Measurements from ENCODE around the gene ZNF581.

The ZNF581 gene

GRCh38 chr19:55635334-55635717 is 8.1 kb upstream of the ZNF581 start:
- no peak for DNase-seq

- DNase-seq: peak; percentile 20
Measured at GRCh38 chr19:55635856-55636440, 7.5 kb upstream of the ZNF581 start.

DNA sequence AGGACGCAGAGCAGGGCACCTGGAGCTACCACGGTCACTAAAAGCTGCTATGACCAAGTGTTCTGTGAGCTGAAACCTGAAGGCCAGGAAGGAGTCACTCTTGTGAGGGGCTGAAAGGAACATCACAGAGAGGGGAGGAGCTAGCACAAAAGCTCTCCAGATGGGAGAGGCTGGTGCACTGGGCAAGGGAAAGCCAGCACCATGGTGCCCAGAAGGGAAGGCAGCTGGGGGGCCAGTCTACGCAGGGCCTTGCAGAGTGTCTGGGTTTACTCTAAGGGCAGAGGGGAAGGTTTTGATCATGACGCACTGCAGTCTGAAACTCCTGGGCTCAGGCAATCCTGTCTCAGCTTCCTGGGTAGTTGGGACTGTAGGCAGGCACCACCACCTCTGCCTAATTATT is 6.7 kb upstream of the ZNF581 start:
- DNase-seq: no peak

- no peak for DNase-seq
Measured at GRCh38 chr19:55637534-55637933, 5.9 kb upstream of the ZNF581 start.

DNA sequence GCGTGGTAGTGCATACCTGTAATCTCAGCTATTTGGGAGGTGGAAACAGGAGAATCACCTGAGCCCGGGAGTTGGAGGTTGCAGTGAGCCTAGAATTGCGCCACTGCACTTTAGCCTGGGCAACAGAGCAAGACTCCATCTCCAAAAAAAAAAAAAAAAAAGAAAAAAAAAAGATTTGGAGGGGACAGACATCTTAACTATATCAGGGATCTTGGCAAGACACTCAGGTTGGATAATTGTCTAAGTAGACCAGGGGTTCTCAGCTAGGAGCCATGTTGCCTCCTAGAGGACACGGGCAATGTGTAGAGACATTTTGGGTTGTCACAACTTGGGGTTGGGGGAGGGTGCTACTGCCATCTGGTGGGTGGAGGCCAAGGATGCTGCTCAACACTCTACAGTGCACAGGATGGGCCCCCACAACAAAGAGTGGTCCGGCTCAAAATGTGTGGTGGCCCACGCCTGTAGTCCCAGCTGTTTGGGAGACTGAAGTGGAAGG is 4.5 kb upstream of the ZNF581 start:
- DNase-seq: no peak

GRCh38 chr19:55640043-55640576 is 3.3 kb upstream of the ZNF581 start:
- peak; percentile 73 for DNase-seq

GRCh38 chr19:55640577-55641425 is 2.6 kb upstream of the ZNF581 start, which contains the start of gene ZNF580:
ZNF580 (plus strand) TSS chr19:55641002; CDS start chr19:55642509, 1,507 bp downstream.
- peak; percentile 91 for DNase-seq

GRCh38 chr19:55641426-55642152 is 1.9 kb upstream of the ZNF581 start:
- DNase-seq: no peak

- DNase-seq: no peak
Measured at GRCh38 chr19:55642153-55643002, 1.1 kb upstream of the ZNF581 start.

- DNase-seq: no peak
Measured at GRCh38 chr19:55643887-55644176, 383 bp downstream of the ZNF581 start.

DNA sequence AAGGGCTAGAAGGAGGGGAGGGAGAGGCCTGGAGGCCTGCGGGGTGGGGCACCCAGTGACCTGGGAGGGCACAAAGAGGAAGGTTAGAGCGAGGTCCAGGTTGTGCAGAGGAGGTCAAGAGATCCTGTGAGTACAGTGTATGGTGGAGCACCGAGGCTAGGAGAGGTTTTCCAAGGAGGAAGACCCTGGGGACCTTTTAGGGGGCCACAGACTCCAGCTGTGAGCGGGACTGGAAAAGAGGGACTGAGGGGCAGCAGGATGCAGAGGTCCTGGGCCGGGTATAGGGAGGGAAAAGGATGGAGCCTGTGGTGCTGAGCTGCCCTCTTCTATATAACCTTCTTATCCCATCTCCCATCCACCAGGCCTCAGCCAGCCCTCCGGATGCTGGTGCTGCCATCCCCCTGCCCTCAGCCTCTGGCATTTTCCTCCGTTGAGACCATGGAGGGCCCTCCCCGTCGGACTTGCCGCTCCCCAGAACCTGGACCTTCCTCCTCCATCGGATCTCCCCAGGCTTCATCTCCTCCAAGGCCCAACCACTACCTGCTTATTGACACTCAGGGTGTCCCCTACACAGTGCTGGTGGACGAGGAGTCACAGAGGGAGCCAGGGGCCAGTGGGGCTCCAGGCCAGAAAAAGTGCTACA is 863 bp downstream of the ZNF581 start:
- no peak for DNase-seq

GRCh38 chr19:55644842-55645511 is 1.5 kb downstream of the ZNF581 start:
- no peak for DNase-seq

DNA sequence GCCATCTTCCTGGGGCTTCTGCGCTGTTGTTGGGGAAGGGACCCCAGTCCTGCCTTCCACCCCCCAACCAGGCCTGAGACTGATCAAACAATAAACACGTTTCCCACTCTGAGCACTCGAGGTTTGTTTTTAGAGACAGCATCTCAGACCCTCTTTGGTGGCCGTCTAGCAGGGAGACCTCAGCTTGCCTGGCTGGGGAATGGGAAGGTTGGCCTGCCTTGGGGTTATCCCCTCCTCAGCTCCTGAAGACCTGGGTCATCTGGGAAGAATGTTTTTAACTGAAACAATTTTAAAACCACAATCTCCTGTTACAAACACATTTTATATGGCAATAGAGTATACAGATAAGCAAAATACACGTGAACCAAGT is 2.0 kb downstream of the ZNF581 start:
- DNase-seq: no peak

DNA sequence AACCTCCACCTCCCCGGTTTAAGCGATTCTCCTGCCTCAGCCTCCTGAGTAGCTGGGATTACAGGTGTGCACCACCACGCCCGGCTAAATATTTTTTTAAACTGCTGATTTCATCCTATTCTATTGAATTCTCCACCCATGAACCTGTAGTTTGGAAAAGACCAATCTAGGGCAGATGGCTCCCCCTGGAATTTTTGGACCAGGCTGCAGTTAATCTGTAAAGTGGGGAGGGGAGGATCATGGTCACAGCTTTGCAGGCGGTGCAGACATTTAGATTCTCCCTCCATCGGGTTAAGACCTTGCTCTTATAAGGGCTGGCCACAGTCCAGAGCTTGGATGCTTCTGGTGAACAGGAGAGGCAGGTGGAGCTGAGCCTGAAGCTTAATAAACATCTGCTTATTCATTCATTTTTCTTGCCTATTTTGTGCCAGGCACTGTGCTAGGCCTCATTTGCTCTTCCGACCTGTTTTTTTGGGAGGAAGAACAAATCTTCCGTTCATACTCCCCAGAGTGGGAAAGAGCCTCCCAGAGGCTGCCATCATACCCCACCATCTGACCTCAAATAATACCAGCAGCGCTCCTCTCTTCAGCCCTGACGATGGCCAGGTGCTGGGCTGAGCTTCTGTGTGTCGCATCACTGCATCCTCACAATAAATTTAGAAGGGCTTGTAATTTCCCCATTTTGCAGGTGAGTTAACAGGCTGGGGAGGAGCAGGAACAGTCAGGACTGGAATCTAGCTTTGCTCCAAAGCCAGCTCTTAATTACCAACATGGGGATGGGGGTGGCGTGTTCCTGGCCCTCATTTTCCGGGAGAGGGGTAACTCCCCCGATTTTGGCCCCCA is 3.7 kb downstream of the ZNF581 start:
- DNase-seq: no peak

- DNase-seq: peak; percentile 88
Measured at GRCh38 chr19:55647732-55648584, 4.5 kb downstream of the ZNF581 start, which contains the start of gene CCDC106. CCDC106 (plus strand) TSS chr19:55648212; CDS start chr19:55649047, 835 bp downstream.

- no peak for DNase-seq
Measured at GRCh38 chr19:55648585-55649267, 5.3 kb downstream of the ZNF581 start.

GRCh38 chr19:55649268-55650125 is 6.0 kb downstream of the ZNF581 start:
- no peak for DNase-seq

DNA sequence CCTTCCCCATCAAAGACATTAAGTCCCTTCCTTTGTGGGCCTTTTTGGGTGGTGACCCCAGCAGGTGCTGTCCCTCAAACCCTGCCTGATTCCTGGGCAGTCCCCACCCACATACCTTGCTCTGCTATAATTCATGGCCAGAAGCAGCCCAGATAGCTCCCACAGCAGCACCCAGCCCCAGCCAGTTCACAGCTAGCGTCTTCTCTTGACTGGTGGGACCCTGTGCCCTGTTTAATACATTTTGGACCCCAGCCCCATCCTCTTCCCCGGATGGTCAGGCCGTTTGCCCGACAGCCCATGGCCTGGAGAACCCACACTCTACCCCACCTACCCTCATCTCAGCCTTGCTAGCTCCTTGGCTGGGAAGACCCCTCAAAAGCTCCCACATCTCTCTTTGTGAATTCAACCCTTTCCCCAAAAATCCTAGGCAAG is 6.7 kb downstream of the ZNF581 start:
- no peak for DNase-seq
